A549 (cell line): ENCODE measurements around the gene RSPH6A. TPM values are rescaled to one million over a fixed set of nuclear protein-coding genes. Genes with fewer than 3 reads are reported as not detected.

Source experiments
- ATAC-seq, 2 experiments: fragments of 200-7000 bp in 1 of 2; fragments of >200 bp in 1 of 2; cut with Nextera tagmentation in 1 of 2; cut with Tn5 transposase in 1 of 2; 3 replicates each; pipeline versions ENCODE4 v1.8.0 to v1.9.1; 2018 to 2020; ENCODE audit warnings: mild to moderate bottlenecking in 1 of 2, moderate library complexity in 1 of 2
- CTCF ChIA-PET: fragments of 300-600 bp; sonication (Branson Sonifier 250); formaldehyde crosslinking; extraction: SDS; loops from one replicate; lab custom pipeline; 2021; ENCODE audit warnings: antibody characterized with exemption, inconsistent platforms; lab: Yijun Ruan, JAX
- POLR2A ChIA-PET: fragments of 350-600 bp; formaldehyde crosslinking; extraction: SDS; loops from one replicate; lab custom pipeline; 2021; ENCODE audit warnings: antibody characterized with exemption, inconsistent platforms; lab: Yijun Ruan, JAX
- DNase-seq, 2 experiments: peaks; one replicate each; pipeline versions ENCODE4 v3.0.0 to v3.0.0-alpha.2; 2011 to 2016; ENCODE audit warnings: low read depth in 1 of 2, low spot score in 1 of 2
- FAIRE-seq: peaks from 2 replicates; lab custom pipeline; 2011; peaks lifted over from hg19 to GRCh38; lab: Jason Lieb, UNC
- H3K27ac ChIP-seq, 2 experiments: fragments of >200 bp; sonication (Bioruptor Twin); formaldehyde crosslinking; 3 replicates each; pipeline ENCODE4 v1.5.1; 2016 to 2017
- H3K4me1 ChIP-seq: fragments of >200 bp; sonication (Bioruptor Twin); formaldehyde crosslinking; 3 replicates; pipeline ENCODE4 v1.6.1; 2016
- H3K4me2 ChIP-seq: fragments of >200 bp; sonication (Bioruptor Twin); formaldehyde crosslinking; 3 replicates; pipeline ENCODE4 v1.6.1; 2016
- H3K4me3 ChIP-seq: fragments of >200 bp; sonication (Bioruptor Twin); formaldehyde crosslinking; 3 replicates; pipeline ENCODE4 v1.5.1; 2016
- H3K9me3 ChIP-seq: fragments of >200 bp; sonication (Bioruptor Twin); formaldehyde crosslinking; 3 replicates; pipeline ENCODE4 v1.6.1; 2016
- CBX2 ChIP-seq: fragments of 200-600 bp; sonication (generic); IDR thresholded peaks from 2 replicates; pipeline ENCODE4 v1.6.1; 2016; ENCODE audit warnings: low read depth, mild to moderate bottlenecking, borderline replicate concordance
- EHF ChIP-seq: fragments of 250-450 bp; sonication (Bioruptor Pico); IDR thresholded peaks from 2 replicates; pipeline ENCODE4 v1.5.0; 2020; ENCODE audit warnings: mild to moderate bottlenecking
- HEYL ChIP-seq: fragments of 250-450 bp; sonication (Bioruptor Pico); IDR thresholded peaks from 2 replicates; pipeline ENCODE4 v1.8.0; 2021; ENCODE audit warnings: mild to moderate bottlenecking, moderate library complexity
- HOXA7 ChIP-seq: fragments of 250-450 bp; sonication (Bioruptor Pico); IDR thresholded peaks from 2 replicates; pipeline ENCODE4 v1.5.0; 2020; ENCODE audit warnings: mild to moderate bottlenecking, moderate library complexity
- HOXB13 ChIP-seq: fragments of 250-450 bp; sonication (Bioruptor Pico); IDR thresholded peaks from 2 replicates; pipeline ENCODE4 v1.5.0; 2020; ENCODE audit warnings: low read depth, mild to moderate bottlenecking, moderate library complexity
- HOXB5 ChIP-seq: fragments of 250-450 bp; sonication (Bioruptor Pico); IDR thresholded peaks from 2 replicates; pipeline ENCODE4 v1.5.0; 2020; ENCODE audit warnings: mild to moderate bottlenecking, moderate library complexity
- JUN ChIP-seq, 2 experiments: fragments of >200 bp; sonication (Bioruptor Twin); formaldehyde crosslinking; IDR thresholded peaks; 2 replicates in 1 of 2; 3 replicates in 1 of 2; pipeline ENCODE4 v1.6.1; 2016 to 2017
- JUNB ChIP-seq: fragments of >200 bp; sonication (Bioruptor Twin); formaldehyde crosslinking; IDR thresholded peaks from 2 replicates; pipeline ENCODE4 v1.6.1; 2016
- KDM1A ChIP-seq: fragments of 200-600 bp; sonication (generic); IDR thresholded peaks from 2 replicates; pipeline ENCODE4 v1.6.1; 2016; ENCODE audit warnings: low read depth, mild to moderate bottlenecking
- MAFK ChIP-seq: fragments of 450-650 bp; IDR thresholded peaks from 2 replicates; pipeline ENCODE4 v1.6.1; 2014; ENCODE audit not compliant: partially characterized antibody
- MAX ChIP-seq: IDR thresholded peaks from 2 replicates; pipeline ENCODE4 v1.6.1; 2012
- MAZ ChIP-seq: fragments of 150-350 bp; IDR thresholded peaks from 2 replicates; pipeline ENCODE4 v1.6.1; 2014; ENCODE audit warnings: antibody characterized with exemption, low read depth, low read length, borderline replicate concordance
- NFE2L2 ChIP-seq: fragments of 150-350 bp; conservative IDR thresholded peaks from 2 replicates; pipeline ENCODE4 v1.6.1; 2014; ENCODE audit warnings: low read length
- PBX3 ChIP-seq: IDR thresholded peaks from 2 replicates; pipeline ENCODE4 v1.6.1; 2012
- RNF2 ChIP-seq: fragments of 200-600 bp; sonication (generic); IDR thresholded peaks from 2 replicates; pipeline ENCODE4 v1.6.1; 2016; ENCODE audit warnings: low read depth, mild to moderate bottlenecking, antibody characterized with exemption, moderate library complexity, borderline replicate concordance
- WGBS: methylation state at CpG from one replicate; pipeline ENCODE4 v1.1.6; 2017; ENCODE audit errors: missing lambda C conversion rate; 5-methylcytosine and 5-hydroxymethylcytosine counted together
- polyA plus RNA-seq, 4 experiments: library from polyadenylated mRNA; depleted of rRNA in 3 of 4; stranded (reverse); fragments of >200 nt; fragmentation: RNase III in 1 of 4; extraction: RNeasy Plus Mini Kit Qiagen cat#74134 plus additional on column Dnase treatment in 1 of 4; gene quantifications; 2 replicates in 3 of 4; 3 replicates in 1 of 4; pipeline ENCODE4 v1.2.3, GENCODE V29; 2011 to 2017
- TF ChIP-seq, protein P1 (sequence below): fragments of >200 bp; sonication (Bioruptor Twin); formaldehyde crosslinking; IDR thresholded peaks from 3 replicates; pipeline ENCODE4 v1.6.1; 2016

The RSPH6A gene
- polyA plus RNA-seq, 2 of the 4 experiments (the other 2 are of a cell fraction) = not detected

- POLR2A ChIA-PET = interaction anchor here (0.6 to 4.5 kb wide), 7 partner anchors 15 to 96 kb away, joined by 3 to 68 read pairs (median 32); partner anchors contain the start of genes DMPK, DMWD, FBXO46 and QPCTL
- Histone ChIP-seq H3K27ac (peak overlapping the region; percentile 93 to 99), H3K9me3 (no peaks in the 10 kb centered on the region), H3K4me1 (peaks cover 18% of the 10 kb centered on the region), H3K4me3 (peak overlapping the region; percentile 78), H3K4me2 (peak overlapping the region; percentile 84)
- 0 out of 2 replicates have a peak, but pooled peaks have one; percentile 15 for TF ChIP-seq MAZ
- TF ChIP-seq, protein P1, sequence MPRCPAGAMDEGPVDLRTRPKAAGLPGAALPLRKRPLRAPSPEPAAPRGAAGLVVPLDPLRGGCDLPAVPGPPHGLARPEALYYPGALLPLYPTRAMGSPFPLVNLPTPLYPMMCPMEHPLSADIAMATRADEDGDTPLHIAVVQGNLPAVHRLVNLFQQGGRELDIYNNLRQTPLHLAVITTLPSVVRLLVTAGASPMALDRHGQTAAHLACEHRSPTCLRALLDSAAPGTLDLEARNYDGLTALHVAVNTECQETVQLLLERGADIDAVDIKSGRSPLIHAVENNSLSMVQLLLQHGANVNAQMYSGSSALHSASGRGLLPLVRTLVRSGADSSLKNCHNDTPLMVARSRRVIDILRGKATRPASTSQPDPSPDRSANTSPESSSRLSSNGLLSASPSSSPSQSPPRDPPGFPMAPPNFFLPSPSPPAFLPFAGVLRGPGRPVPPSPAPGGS = 0 out of 3 replicates have a peak, but pooled peaks have one; percentile 23
- TF ChIP-seq EHF = no peak
- CTCF ChIA-PET = interaction anchor here (0.6 to 74.3 kb wide), 18 partner anchors 11 to 177 kb away, joined by 3 to 2204 read pairs (median 4); partner anchors contain the start of genes DMPK, DMWD, FBXO46 and QPCTL
- FAIRE-seq (no peak), DNase-seq (peak; percentile 58 to 74), ATAC-seq (peak in 1 of 2 experiments; percentile 1; a peak in 3 of 6 replicates)
- 6% methylated on average over 25 of the region's 31 CpGs for WGBS
Observed at GRCh38 chr19:45767410-45767880, 47.7 kb downstream of the RSPH6A start.

DNA sequence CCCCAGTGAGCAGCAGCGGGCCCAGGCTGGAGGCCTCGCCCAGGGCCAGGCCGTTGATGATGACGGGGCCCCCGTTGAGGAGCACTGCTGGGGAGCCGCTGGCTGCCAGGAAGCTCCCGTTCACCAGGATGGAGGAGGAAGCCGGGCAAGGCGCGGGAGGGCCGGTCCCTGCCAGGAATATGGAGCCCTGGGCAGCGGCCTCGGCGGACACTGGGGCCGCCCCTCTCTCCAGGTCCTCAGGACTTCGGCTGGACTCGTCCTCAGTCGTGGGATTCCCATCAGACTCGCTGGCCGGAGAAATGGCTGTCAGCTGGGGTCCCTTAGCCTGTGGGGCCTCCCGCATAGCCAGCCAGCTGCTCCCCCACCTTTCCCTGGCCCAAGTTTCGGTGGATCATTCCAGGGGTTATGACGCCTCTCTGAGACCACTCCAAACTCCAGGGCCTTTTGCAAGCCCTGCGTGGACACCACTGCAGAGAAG is 48.2 kb downstream of the RSPH6A start:
- DNase-seq = no peak
- Histone ChIP-seq H3K27ac (peak overlapping the region; percentile 93 to 99), H3K4me3 (peak overlapping the region; percentile 78), H3K9me3 (no peaks in the 10 kb centered on the region), H3K4me2 (peak overlapping the region; percentile 84), H3K4me1 (peaks cover 18% of the 10 kb centered on the region)
- TF ChIP-seq PBX3 (no peak), HOXB5 (CRISPR knock-in tag) (no peak), JUNB (no peak), HOXB13 (CRISPR knock-in tag) (no peak), RNF2 (no peak), KDM1A (no peak), NFE2L2 (no peak), HEYL (CRISPR knock-in tag) (no peak), HOXA7 (CRISPR knock-in tag) (no peak), MAZ (no peak), MAFK (no peak), CBX2 (no peak)
- CTCF ChIA-PET = interaction anchor here (0.8 to 74.3 kb wide), 13 partner anchors 11 to 176 kb away, joined by 3 to 2204 read pairs (median 6); partner anchors contain the start of genes DMPK, DMWD, FBXO46 and QPCTL
- no peak for ATAC-seq
- 80% methylated on average over 17 of the region's 24 CpGs for WGBS
- FAIRE-seq = no peak
- POLR2A ChIA-PET = interaction anchor here (1.1 to 4.5 kb wide), 6 partner anchors 26 to 96 kb away, joined by 3 to 68 read pairs (median 18); partner anchors contain the start of genes DMWD, FBXO46, QPCTL and SNRPD2

DNA sequence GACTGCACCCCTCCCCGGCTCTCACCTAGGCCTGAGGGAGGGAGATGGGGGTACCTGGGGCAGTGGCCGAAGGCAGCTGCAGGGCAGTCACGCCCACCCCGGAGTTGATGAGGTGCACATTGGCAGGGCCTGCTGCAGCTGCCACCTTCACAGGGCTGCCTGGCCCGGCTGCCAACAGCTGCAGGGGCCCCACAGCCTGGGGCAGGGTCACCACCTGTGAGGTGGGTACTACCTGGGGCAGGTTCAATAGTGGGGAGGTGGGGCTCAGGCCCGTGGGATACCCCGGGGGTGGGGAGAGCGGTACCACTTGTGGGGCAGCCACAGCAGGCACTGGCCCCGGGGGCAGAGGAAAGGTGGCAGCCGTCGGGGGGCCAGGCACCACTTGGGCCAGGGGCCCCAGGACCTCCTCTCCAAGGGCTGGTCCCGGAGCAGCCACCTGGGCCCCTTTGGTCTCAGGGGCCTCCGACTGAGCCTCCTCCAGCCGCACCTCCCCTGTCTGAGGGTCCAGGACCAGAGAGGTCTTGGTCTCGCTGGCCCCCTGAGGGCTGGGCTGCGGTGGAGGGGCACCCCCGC is 48.7 kb downstream of the RSPH6A start:
- POLR2A ChIA-PET = interaction anchor here (1.1 to 4.5 kb wide), 2 partner anchors 49 to 74 kb away, joined by 3 to 68 read pairs; partner anchors contain the start of genes QPCTL and SNRPD2

More for the DNA sequence above, 48.7 kb downstream of the RSPH6A start:
- no peak for TF ChIP-seq MAX
- TF ChIP-seq JUN (IDR thresholded peaks at IDR 0.05) = 0 out of 5 replicates have a peak, but pooled peaks of 1 of the 2 experiments have one; percentile 25
- no peak for ATAC-seq
- WGBS = 97% methylated on average over 11 of the region's 17 CpGs
- Histone ChIP-seq H3K4me3 (peak overlapping the region; percentile 78; the same call in 1 of the 3 replicates), H3K4me2 (peak overlapping the region; percentile 84), H3K27ac (peak overlapping the region in 1 of 2 experiments; percentile 99; a peak in 3 of 6 replicates), H3K4me1 (peaks cover 18% of the 10 kb centered on the region), H3K9me3 (no peaks in the 10 kb centered on the region)
- CTCF ChIA-PET = interaction anchor here (0.9 to 74.3 kb wide), 7 partner anchors 10 to 175 kb away, joined by 3 to 2204 read pairs (median 43); partner anchors contain the start of genes DMPK, DMWD, QPCTL and RSPH6A
- no peak for FAIRE-seq
- DNase-seq = no peak
